GM19397 (cell line): Measurements from ENCODE around the gene OSBP.

Experiments used
- ATAC-seq: cut with Tn5 transposase; IDR thresholded peaks from one replicate; pipeline ENCODE4 v1.9.1; 2021; ENCODE audit warnings: mild to moderate bottlenecking, moderate library complexity; ENCODE audit not compliant: unreplicated experiment

Gene OSBP

GRCh38 chr11:59607703-59608454, 7.7 kb downstream of the OSBP start:
- no peak for ATAC-seq

- no peak for ATAC-seq
Measured at GRCh38 chr11:59602432-59602831, 13.1 kb downstream of the OSBP start.

GRCh38 chr11:59601788-59602187, 13.8 kb downstream of the OSBP start:
- ATAC-seq, result no peak

GRCh38 chr11:59600636-59601035, 14.9 kb downstream of the OSBP start:
- ATAC-seq, result no peak

GRCh38 chr11:59600234-59600633, 15.3 kb downstream of the OSBP start:
- ATAC-seq, result no peak

GRCh38 chr11:59598961-59599360, 16.6 kb downstream of the OSBP start:
- no peak for ATAC-seq

- ATAC-seq, result no peak
Measured at GRCh38 chr11:59584294-59584693, 31.3 kb downstream of the OSBP start.

GRCh38 chr11:59582006-59582405, 33.6 kb downstream of the OSBP start:
- ATAC-seq, result no peak

GRCh38 chr11:59578369-59578768, 37.2 kb downstream of the OSBP start:
- ATAC-seq, result no peak

GRCh38 chr11:59575505-59575904, 40.1 kb downstream of the OSBP start:
- no peak for ATAC-seq

GRCh38 chr11:59574932-59575502, 40.6 kb downstream of the OSBP start:
- no peak for ATAC-seq

- no peak for ATAC-seq
Measured at GRCh38 chr11:59574467-59574866, 41.1 kb downstream of the OSBP start.

GRCh38 chr11:59573216-59573615, 42.4 kb downstream of the OSBP start:
- ATAC-seq, result no peak

GRCh38 chr11:59572091-59572490, 43.5 kb downstream of the OSBP start:
- no peak for ATAC-seq

- no peak for ATAC-seq
Measured at GRCh38 chr11:59562292-59562691, 53.3 kb downstream of the OSBP start.

GRCh38 chr11:59560702-59561473, 54.7 kb downstream of the OSBP start:
- ATAC-seq, result peak; percentile 52

GRCh38 chr11:59560290-59560701, 55.3 kb downstream of the OSBP start:
- ATAC-seq, result peak; percentile 36

GRCh38 chr11:59559886-59560285, 55.7 kb downstream of the OSBP start:
- no peak for ATAC-seq

- ATAC-seq, result no peak
Measured at GRCh38 chr11:59558270-59558643, 57.3 kb downstream of the OSBP start.

GRCh38 chr11:59556917-59557348, 58.6 kb downstream of the OSBP start:
- no peak for ATAC-seq

GRCh38 chr11:59556115-59556916, 59.3 kb downstream of the OSBP start:
- no peak for ATAC-seq
